ENCODE data around the gene CD99.
"Not testable (repeated sequence)": the region's sequence is repeated elsewhere in the genome, so short reads cannot be mapped to it uniquely, and the experiment has no call there.

Gene CD99

DNA sequence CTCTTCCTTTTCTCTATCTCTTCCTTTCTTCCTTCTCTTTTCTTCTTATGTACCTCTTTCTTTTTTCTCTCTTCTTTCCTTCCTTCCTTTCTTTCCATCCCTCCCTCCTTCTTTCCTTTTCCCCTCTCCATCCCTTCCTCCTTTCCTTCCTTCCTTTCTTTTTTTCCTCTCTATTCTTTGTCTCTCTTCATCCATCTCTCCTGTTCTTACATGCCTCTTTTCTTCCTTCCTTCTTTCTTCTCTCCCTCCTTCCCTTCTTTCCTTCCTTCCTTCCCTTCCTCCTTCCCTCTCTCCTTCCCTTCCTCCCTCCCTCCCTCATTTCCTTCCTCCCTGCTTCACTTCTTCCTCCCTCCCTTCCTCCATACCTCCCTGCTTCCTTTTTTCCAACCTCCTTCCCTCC, 41.6 kb downstream of the CD99 start:
- DNase-seq, result no peak

DNA sequence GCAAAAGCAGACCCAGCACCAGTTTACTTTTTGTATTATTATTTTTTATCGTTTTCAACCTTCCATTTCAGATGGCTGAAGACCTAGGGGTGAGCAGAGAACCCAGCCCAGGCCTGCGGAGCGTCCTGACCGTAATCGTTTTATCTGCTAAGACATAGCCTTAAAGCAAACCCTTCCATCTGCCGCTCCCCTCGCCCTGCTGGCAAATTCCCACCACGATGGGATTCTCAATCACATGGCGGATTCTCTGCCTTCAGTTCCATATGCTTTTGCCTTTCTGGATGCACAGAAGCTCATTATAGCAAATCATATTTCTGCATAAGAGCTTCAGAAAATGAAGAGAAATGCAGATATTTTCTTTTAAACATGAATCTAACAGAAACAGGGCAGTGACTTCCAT, 42.2 kb downstream of the CD99 start:
- DNase-seq, result no peak

GRCh38 chrX:2735270-2735669, 44.2 kb downstream of the CD99 start:
- no peak for DNase-seq

- no peak for DNase-seq
Measured at GRCh38 chrX:2740672-2741071, 49.6 kb downstream of the CD99 start.

DNA sequence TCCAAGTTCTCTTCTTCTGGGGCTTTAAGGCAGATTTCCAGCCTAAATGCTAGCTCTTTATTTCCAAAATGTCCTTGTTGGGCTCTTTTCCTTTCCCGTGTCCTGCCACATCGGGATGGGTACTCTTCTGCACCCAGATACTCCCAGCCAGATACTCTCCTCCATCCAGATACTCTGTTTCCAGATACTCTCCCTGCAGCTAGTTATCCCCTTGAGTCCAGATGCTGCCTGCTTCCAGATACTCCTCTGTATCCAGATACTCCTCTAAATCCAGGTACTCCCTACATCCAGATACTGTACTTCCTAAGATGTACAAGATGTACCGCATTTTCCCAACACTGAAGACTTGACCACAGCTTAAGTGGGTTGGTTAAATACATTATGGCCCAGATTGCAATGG, 50.3 kb downstream of the CD99 start:
- no peak for DNase-seq

GRCh38 chrX:2746250-2746649, 55.2 kb downstream of the CD99 start:
- DNase-seq, result not testable (repeated sequence)

DNA sequence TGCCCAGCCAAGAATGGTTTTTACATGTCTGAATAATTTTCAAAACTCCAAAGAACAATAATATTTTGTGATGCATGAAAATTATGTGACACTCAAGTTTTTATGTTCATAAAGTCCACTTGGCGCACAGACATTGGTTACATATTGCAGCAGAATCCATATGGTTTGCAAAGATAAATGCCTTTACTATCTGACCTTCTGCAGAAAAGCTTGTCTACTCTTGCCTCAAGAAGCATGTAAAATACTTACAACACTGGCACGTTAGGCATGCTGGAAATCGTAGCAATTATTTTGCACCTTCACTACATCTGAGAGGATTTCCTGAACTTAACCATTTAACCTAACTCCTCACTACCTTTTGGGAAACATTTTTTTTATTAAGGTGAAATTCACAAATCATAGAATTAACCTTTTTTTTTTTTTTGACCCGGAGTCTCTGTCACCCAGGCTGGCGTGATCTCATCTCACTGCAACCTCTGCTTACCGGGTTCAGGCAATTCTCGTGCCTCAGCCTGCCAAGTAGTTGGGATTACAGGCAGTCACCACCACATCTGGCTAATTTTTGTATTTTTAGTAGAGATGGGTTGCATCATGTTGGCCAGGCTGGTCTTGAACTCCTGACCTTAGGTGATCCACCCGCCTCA, 57.2 kb downstream of the CD99 start:
- no peak for DNase-seq

GRCh38 chrX:2748815-2749188, 57.7 kb downstream of the CD99 start:
- DNase-seq, result no peak

DNA sequence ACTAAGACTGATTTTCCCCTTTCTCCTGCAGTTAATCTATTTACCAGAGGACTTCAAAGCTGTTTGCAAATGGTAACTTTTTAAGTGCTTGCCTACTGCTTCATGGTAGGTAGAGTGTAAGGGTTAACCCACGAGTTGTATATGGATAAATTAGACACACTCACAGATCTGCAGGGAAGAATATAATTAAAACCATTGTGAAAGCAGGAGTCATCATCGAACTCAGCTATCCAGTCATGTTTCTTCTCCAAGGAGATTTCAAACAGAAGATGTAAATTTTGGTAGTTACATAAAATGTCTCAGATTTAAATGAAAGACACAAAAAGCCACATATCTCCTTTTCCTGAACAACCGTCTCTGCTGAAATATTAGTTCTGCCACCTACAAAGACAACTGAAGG, 60.2 kb downstream of the CD99 start:
- no peak for DNase-seq

DNA sequence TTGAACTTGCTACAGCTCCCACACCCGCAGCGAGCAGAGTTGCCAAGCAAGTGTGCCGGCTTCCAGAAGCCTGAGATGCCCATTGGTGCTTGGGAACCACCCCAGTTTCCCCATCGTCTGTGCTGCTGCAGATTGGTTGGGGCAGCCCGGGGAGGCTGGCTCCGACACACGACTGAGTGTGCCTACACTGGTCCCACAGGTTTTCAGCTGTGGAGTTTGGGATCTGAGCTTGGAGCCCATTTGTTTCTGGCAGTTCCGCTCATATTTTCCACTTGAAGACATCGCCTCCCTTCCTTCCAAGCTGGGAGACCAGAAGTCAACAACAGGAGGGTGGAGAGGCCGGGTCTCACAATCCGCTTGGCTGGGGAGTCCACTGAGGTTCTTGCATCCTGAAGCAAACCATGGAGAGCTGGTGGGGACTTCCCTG, 60.8 kb downstream of the CD99 start, which contains the start of gene XG:
Gene XG, plus strand, starts transcription at position 167 of the 427 bp plus-strand sequence. Its CDS starts 235 bp downstream, at position 402.
- DNase-seq, result not testable (repeated sequence)

DNA sequence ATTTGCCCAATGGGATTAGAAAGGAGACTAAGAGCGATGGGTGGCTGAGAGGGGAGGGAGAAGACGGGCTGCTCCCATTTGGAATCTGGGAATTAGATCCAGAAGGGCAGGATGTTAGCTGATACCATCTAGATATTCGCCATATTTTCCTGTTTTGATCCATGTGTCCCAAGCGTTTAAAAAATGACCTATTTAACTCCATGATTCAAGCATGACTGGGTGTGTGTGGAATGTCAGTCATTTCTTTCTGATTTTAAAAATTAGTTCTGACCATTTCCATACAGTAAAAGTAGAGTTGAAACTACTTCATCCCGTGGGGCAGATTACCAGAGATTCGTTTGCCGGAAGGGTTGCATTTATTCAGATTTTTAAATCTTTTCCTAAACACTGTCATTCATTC, 61.3 kb downstream of the CD99 start:
- not testable (repeated sequence) for DNase-seq

DNA sequence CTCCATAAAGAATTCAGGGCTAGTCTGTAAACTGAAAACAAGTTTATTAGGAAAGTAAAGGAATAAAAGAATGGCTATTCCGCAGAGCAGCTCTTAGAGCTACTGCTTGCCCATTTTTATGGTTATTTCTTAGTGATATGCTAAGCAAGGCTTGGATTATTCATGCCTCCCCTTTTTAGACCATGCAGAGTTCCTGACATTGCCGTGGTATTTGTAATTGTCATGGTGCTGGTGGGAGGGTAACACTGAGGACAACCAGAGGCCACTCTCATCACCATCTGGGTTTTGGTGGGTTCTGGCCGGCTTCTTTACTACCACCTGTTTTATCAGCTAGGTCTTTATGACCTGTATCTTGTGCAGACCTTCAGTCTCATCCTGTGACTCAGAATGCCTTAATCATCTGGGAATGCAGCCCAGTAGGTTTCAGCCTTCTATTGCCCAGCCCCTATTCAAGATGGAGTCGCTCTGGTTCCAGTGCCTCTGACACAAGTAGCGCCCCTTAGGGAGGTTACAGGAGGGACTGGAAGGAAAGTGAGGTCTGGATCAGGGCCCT, 64.1 kb downstream of the CD99 start:
- not testable (repeated sequence) for DNase-seq

DNA sequence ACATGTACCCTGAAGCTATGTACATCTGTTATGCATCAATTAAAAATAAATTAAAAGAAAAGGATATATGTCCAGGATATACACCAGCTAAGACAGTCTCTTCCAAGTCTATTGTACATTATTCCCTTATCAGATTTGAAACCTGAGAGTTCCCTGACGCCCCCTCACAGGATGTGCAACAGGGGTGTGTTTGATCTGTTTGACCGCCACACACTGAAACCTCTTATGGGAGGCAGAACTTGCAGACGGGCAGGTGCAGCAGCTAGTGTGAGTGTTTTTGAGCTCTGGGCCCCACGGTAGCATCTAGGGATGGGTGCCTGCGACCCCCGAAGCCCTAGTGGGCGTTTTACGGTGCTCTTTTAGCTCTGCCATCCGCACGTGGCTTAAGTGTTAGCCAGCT, 65.5 kb downstream of the CD99 start:
- no peak for DNase-seq

DNA sequence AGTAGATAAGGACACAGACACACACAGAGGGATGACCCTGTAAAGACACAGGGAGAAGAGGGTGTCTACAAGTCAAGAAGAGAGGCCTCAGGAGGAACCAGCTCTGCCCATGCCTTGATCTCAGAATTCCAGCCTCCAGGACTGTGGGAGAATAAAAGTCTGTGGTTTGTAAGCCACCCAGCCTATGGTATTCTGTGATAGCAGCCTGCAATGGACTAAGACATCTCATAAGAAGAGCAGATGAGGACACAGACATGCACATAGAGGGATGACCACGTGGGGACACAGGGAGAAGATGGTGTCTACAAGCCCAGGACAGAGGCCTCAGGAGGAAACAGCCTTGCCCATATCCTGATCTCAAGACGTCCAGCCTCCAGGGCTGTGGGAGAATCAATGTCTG, 70.2 kb downstream of the CD99 start:
- no peak for DNase-seq

- not testable (repeated sequence) for DNase-seq
Measured at GRCh38 chrX:2762671-2763070, 71.6 kb downstream of the CD99 start.

- not testable (repeated sequence) for DNase-seq
Measured at GRCh38 chrX:2764766-2765548, 73.9 kb downstream of the CD99 start.

- DNase-seq, result no peak
Measured at GRCh38 chrX:2765549-2765830, 74.4 kb downstream of the CD99 start.

GRCh38 chrX:2766906-2767305, 75.8 kb downstream of the CD99 start:
- no peak for DNase-seq

- DNase-seq, result no peak
Measured at GRCh38 chrX:2767631-2768455, 76.7 kb downstream of the CD99 start.

GRCh38 chrX:2769615-2770014, 78.5 kb downstream of the CD99 start:
- DNase-seq, result no peak

DNA sequence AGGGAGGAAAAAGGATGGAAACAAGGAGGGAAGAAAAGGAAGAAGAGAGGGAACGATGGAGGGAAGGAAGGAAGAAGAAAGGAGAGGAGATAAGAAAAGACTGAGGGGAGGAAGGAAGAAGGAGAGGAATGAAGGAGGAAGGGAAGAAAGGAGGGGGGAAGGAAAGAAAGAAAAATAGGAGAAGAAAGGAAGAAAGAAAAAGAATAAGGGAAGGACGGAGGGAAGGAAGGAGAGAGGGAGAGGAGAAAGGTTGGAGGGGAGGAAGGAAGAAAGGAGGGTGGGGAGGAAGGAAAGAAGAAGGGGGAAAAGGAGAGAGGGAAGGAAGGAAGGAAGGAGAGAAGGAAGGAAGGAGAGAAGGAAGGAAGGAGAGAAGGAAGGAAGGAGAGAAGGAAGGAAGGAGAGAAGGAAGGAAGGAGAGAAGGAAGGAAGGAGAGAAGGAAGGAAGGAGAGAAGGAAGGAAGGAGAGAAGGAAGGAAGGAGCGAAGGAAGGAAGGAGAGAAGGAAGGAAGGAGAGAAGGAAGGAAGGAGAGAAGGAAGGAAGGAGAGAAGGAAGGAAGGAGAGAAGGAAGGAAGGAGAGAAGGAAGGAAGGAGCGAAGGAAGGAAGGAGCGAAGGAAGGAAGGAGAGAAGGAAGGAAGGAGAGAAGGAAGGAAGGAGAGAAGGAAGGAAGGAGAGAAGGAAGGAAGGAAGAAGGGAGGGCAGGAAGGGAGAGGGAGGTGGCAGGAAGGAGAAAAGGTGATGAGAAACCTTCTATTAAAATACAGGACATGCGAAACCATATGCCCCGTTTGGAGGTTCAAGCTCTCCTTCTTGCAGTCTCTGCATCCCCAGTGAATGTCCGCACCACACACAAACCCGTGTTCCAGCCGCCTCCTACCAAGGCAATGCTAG, 82.3 kb downstream of the CD99 start:
- DNase-seq, result not testable (repeated sequence)

GRCh38 chrX:2774057-2774456, 83.0 kb downstream of the CD99 start:
- no peak for DNase-seq
